RWPE2 (cell line): ENCODE data around the gene ATRN.
A peak's percentile ranks its signal among the peaks of the same experiment; 100 is the strongest.

Experiments used
- ATAC-seq: fragments of 200-7000 bp; cut with Tn5 transposase; 3 replicates; pipeline ENCODE4 v1.9.1; 2021; ENCODE audit warnings: low read depth
- DNase-seq: peaks from one replicate; pipeline ENCODE4 v3.0.0-alpha.2; 2020; ENCODE audit warnings: low spot score
- H3K27ac ChIP-seq: fragments of 450-650 bp; 2 replicates; pipeline ENCODE4 v1.5.1; 2017; ENCODE audit warnings: mild to moderate bottlenecking; ENCODE audit not compliant: poor library complexity, severe bottlenecking
- H3K27me3 ChIP-seq: fragments of 250-450 bp; sonication (Bioruptor Pico); 2 replicates; pipeline ENCODE4 v1.5.1; 2021; ENCODE audit warnings: mild to moderate bottlenecking, moderate library complexity; ENCODE audit not compliant: insufficient read depth, poor library complexity, severe bottlenecking
- H3K36me3 ChIP-seq: fragments of 250-450 bp; sonication (Bioruptor Pico); 2 replicates; pipeline ENCODE4 v1.5.1; 2020; ENCODE audit warnings: low read depth, mild to moderate bottlenecking, moderate library complexity
- H3K4me1 ChIP-seq: fragments of 250-450 bp; sonication (Bioruptor Pico); 2 replicates; pipeline ENCODE4 v1.5.1; 2021; ENCODE audit warnings: mild to moderate bottlenecking, moderate library complexity; ENCODE audit not compliant: insufficient read depth, poor library complexity, severe bottlenecking
- H3K4me3 ChIP-seq: fragments of 250-450 bp; sonication (Bioruptor Pico); 2 replicates; pipeline ENCODE4 v1.5.1; 2021; ENCODE audit warnings: mild to moderate bottlenecking, moderate library complexity; ENCODE audit not compliant: severe bottlenecking
- H3K9me3 ChIP-seq: fragments of 250-450 bp; sonication (Bioruptor Pico); 2 replicates; pipeline ENCODE4 v1.5.1; 2021; ENCODE audit warnings: mild to moderate bottlenecking, moderate library complexity; ENCODE audit not compliant: severe bottlenecking
- TF ChIP-seq, protein P1 (sequence below): fragments of 450-650 bp; IDR thresholded peaks from one replicate; pipeline ENCODE4 v1.5.1; 2017; ENCODE audit warnings: mild to moderate bottlenecking, moderate library complexity; ENCODE audit not compliant: poor library complexity, severe bottlenecking

ATRN gene

DNA sequence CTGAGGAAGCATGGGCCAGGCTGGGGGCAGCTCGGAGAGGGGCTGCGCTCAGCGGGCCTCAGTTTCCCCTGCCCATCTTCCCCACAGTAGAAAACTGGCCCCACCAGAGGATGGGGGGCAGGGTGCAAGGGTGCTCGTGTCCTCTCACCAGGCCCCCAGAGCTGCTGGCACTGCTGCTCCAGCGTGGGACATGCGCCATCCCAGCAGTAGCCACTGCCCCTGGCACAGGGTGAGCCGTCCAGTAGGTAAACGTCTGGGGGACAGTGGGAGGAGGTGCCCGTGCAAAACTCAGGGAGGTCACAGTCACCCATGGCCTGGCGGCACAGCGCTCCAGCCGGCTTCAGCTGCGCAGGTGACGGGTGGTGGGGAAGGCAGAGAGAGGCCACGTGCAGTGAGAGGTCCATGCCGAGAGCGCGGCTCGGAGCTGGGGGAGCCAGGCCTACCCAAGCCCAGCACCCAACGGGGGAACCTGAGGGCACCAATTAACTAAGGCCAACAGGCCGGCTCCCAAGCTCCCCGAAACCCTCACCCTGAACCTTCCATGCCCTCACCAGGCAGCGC, 201.2 kb downstream of the ATRN start:
- Histone ChIP-seq H3K9me3 (no peaks in the 10 kb centered on the region), H3K36me3 (no peaks in the 10 kb centered on the region), H3K4me3 (no peak overlapping the region), H3K4me1 (no peaks in the 10 kb centered on the region), H3K27me3 (peaks cover 53% of the 10 kb centered on the region), H3K27ac (no peak overlapping the region)
- ATAC-seq (no peak), DNase-seq (peak; percentile 61)
- TF ChIP-seq, protein P1, sequence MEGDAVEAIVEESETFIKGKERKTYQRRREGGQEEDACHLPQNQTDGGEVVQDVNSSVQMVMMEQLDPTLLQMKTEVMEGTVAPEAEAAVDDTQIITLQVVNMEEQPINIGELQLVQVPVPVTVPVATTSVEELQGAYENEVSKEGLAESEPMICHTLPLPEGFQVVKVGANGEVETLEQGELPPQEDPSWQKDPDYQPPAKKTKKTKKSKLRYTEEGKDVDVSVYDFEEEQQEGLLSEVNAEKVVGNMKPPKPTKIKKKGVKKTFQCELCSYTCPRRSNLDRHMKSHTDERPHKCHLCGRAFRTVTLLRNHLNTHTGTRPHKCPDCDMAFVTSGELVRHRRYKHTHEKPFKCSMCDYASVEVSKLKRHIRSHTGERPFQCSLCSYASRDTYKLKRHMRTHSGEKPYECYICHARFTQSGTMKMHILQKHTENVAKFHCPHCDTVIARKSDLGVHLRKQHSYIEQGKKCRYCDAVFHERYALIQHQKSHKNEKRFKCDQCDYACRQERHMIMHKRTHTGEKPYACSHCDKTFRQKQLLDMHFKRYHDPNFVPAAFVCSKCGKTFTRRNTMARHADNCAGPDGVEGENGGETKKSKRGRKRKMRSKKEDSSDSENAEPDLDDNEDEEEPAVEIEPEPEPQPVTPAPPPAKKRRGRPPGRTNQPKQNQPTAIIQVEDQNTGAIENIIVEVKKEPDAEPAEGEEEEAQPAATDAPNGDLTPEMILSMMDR, result no peak

DNA sequence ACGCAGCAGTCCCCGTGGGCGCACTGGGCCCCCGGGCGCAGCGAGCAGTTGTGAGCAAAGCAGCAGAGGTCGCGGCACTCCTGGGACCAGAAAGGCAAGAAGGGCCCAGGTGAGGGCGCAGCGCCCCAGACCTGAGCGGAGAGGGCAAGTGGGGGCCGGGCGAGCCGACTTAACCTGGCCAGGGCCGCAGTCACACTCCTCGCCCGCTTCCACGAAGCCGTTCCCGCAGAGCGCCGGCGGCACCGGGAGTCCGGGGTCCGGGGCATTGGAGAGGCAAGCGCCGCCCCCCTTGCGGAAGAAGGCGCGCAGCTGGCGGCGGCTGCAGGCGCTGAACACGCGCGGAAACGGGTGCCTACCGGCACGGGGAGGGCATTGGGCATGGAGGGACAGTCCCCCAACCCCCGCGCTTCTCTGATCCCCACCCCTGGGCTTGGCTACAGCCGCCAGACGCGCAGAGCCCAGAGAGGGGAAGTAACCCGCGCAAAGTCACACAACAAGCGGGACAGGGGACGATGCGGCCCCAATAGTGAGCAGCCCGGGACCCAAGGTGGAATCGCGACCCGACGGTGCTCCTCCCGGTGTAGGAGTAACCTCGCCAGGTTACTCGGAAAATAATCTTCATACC, 201.8 kb downstream of the ATRN start:
- peak; percentile 53 for DNase-seq
- H3K36me3 ChIP-seq, result no peaks in the 10 kb centered on the region
- no peaks in the 10 kb centered on the region for H3K4me1 ChIP-seq
- no peak overlapping the region for H3K4me3 ChIP-seq
- TF ChIP-seq, protein P1, result no peak
- H3K9me3 ChIP-seq, result no peaks in the 10 kb centered on the region
- peaks cover 53% of the 10 kb centered on the region for H3K27me3 ChIP-seq
- H3K27ac ChIP-seq, result no peak overlapping the region
- ATAC-seq, result no peak

DNA sequence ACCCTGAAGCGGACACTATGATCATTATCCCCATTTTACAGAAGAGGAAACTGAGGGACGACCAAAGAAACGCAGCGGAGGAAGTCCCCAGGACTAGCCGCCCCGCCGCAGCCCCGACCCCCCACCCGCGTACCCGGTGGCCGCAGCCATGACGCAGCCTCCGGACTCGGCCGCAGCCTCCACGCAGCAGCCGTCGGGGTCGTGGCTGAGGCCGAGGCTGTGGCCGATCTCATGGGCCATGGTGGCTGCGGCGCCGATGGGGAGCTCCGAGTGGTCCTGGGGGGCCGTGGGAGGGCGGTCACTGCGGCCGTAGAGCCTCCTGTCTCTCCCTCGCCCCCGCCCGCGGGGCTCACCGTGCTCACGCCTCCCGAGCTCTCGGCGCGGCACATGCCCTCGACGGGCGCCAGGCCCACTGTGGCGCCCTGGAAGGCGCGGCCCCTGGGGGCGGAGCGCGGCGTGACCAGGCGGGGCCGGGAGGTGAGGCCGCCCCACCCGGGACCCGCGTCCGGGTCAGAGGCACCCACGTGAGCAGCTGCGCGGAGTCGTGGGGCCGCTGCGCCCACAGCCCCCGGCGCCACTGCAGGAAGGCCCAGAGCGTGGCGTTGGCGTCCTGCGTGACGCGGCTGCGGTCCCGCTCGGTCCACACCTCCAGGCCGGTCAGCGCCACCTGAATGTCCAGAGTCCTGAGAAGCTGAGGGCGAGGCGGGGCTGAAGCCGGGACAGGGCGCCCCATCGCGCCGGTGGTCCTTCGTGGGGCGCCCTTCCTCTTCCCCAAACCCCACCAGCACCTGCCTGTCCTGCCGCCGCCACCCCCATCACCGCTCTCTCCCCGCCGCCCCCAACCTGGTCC, 202.6 kb downstream of the ATRN start:
- Histone ChIP-seq H3K27ac (no peak overlapping the region), H3K36me3 (no peaks in the 10 kb centered on the region), H3K4me3 (no peak overlapping the region), H3K9me3 (no peaks in the 10 kb centered on the region), H3K4me1 (no peaks in the 10 kb centered on the region), H3K27me3 (peaks cover 53% of the 10 kb centered on the region)
- DNase-seq (peak; percentile 51), ATAC-seq (no peak)
- TF ChIP-seq, protein P1, result no peak

- Histone ChIP-seq H3K4me3 (no peak overlapping the region), H3K4me1 (no peaks in the 10 kb centered on the region), H3K27ac (no peak overlapping the region), H3K36me3 (no peaks in the 10 kb centered on the region), H3K9me3 (no peaks in the 10 kb centered on the region), H3K27me3 (peaks cover 53% of the 10 kb centered on the region)
- ATAC-seq (no peak; the same call in 2 of the 3 replicates), DNase-seq (peak; percentile 35)
- TF ChIP-seq, protein P1, result no peak
Measured at GRCh38 chr20:3674447-3674846, 203.6 kb downstream of the ATRN start.
